Activated CD4-positive, alpha-beta T cell treated with anti-CD3 and anti-CD28 coated beads, Interleukin-2, amount 10 ng/mL, durations not matched to agents 7 days and 5 days (primary cell): Measurements from ENCODE around the gene TMEM187. TPM values are rescaled to one million over a fixed set of nuclear protein-coding genes. Genes with fewer than 3 reads are reported as not detected.

Source experiments
- CTCF ChIA-PET: fragments of 350-600 bp; sonication (Branson Sonifier 250); formaldehyde crosslinking; loops from one replicate; lab custom pipeline; 2021; ENCODE audit warnings: antibody characterized with exemption; lab: Charles Lee
- POLR2A ChIA-PET: fragments of 350-600 bp; sonication (Branson Sonifier 250); formaldehyde crosslinking; loops from one replicate; lab custom pipeline; 2021; ENCODE audit warnings: antibody characterized with exemption; lab: Charles Lee
- DNase-seq: peaks from one replicate; pipeline ENCODE4 v3.0.0-alpha.2; 2020
- H3K27ac Mint-ChIP-seq: one replicate; pipeline ENCODE4 v1.8.0; 2021; ENCODE audit warnings: mild to moderate bottlenecking, moderate library complexity, mixed read lengths
- H3K27me3 Mint-ChIP-seq: one replicate; pipeline ENCODE4 v1.8.0; 2021; ENCODE audit warnings: mixed read lengths
- H3K36me3 Mint-ChIP-seq: one replicate; pipeline ENCODE4 v1.8.0; 2021; ENCODE audit warnings: low read depth, mixed read lengths
- H3K4me1 Mint-ChIP-seq: one replicate; pipeline ENCODE4 v1.8.0; 2021; ENCODE audit warnings: mixed read lengths
- H3K4me3 Mint-ChIP-seq: one replicate; pipeline ENCODE4 v1.8.0; 2021; ENCODE audit warnings: mild to moderate bottlenecking, moderate library complexity, mixed read lengths
- H3K9me3 Mint-ChIP-seq: one replicate; pipeline ENCODE4 v1.8.0; 2021; ENCODE audit warnings: mixed read lengths
- total RNA-seq, 2 experiments: library from RNA; stranded (reverse); gene quantifications; one replicate each; pipeline ENCODE4 v1.2.3, GENCODE V29; 2021

TMEM187 gene
- total RNA-seq, 2 experiments from 2014 or later: 7.9 to 8.5 TPM

DNA sequence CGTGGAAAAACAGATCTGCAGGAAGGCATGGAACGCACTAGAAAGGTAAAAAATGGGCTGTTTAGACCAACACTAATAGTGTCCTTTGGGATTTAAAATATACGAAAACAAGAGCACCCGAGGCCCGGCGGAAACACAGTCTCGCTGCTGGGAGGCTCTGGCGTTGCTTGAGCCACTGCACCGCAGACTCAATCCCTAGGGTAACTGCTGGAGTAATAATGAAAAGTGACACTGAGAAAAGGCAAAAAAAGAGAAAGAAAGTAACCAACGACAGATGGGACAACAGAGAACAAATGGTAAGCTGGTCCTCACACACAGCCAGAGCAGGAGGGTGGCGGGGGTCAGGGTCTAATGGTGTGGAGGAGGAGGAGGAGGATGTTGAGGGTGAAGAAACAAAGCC is 31.8 kb downstream of the TMEM187 start:
- peak overlapping the region; percentile 41 for H3K27ac Mint-ChIP-seq
- POLR2A ChIA-PET: no interaction called here

GRCh38 chrX:154006947-154007346 is 34.4 kb downstream of the TMEM187 start:
- peaks cover 31% of the 10 kb centered on the region for H3K36me3 Mint-ChIP-seq
- H3K27ac Mint-ChIP-seq: no peak overlapping the region
- no peaks in the 10 kb centered on the region for H3K9me3 Mint-ChIP-seq
- H3K27me3 Mint-ChIP-seq: no peaks in the 10 kb centered on the region
- DNase-seq: no peak
- peaks cover 23% of the 10 kb centered on the region for H3K4me1 Mint-ChIP-seq
- CTCF ChIA-PET: interaction anchor here (1.3 kb wide), 1 partner anchor 12 kb away, joined by 3 read pairs; no protein-coding TSS in a partner anchor
- POLR2A ChIA-PET: no interaction called here
- H3K4me3 Mint-ChIP-seq: no peak overlapping the region

More for the DNA sequence above, 31.8 kb downstream of the TMEM187 start:
- H3K9me3 Mint-ChIP-seq: no peaks in the 10 kb centered on the region
- no peak overlapping the region for H3K4me3 Mint-ChIP-seq
- peaks cover 24% of the 10 kb centered on the region for H3K4me1 Mint-ChIP-seq
- H3K36me3 Mint-ChIP-seq: peaks cover 21% of the 10 kb centered on the region
- no peak for DNase-seq
- CTCF ChIA-PET: interaction anchor here (0.9 to 3.3 kb wide), 3 partner anchors 9 to 14 kb away, joined by 3 to 16 read pairs (median 3); no protein-coding TSS in a partner anchor
- H3K27me3 Mint-ChIP-seq: no peaks in the 10 kb centered on the region

DNA sequence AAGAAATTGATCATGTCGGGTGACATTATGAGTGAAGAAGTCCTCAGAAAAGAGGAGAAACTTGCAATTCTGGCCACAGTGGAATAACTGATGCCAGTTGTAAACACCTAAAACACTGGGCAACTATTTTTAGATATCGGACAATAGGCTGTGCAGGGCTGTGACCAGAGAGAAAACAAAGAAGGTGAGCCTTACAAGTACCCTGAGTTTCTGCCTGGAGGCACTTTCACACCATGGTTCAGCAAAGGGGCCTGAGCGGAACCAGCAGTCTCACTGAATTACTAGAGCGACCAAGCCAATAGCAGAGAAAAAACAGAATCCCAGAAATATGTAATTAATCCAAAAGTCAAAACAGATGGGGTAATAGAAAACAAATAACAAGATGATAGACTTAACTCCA is 36.0 kb downstream of the TMEM187 start:
- no peak overlapping the region for H3K4me3 Mint-ChIP-seq
- H3K27me3 Mint-ChIP-seq: no peaks in the 10 kb centered on the region
- no peak for DNase-seq
- peak overlapping the region; percentile 66 for H3K27ac Mint-ChIP-seq
- POLR2A ChIA-PET: no interaction called here
- CTCF ChIA-PET: no interaction called here
- H3K4me1 Mint-ChIP-seq: peaks cover 15% of the 10 kb centered on the region
- no peaks in the 10 kb centered on the region for H3K9me3 Mint-ChIP-seq
- peaks cover 30% of the 10 kb centered on the region for H3K36me3 Mint-ChIP-seq

DNA sequence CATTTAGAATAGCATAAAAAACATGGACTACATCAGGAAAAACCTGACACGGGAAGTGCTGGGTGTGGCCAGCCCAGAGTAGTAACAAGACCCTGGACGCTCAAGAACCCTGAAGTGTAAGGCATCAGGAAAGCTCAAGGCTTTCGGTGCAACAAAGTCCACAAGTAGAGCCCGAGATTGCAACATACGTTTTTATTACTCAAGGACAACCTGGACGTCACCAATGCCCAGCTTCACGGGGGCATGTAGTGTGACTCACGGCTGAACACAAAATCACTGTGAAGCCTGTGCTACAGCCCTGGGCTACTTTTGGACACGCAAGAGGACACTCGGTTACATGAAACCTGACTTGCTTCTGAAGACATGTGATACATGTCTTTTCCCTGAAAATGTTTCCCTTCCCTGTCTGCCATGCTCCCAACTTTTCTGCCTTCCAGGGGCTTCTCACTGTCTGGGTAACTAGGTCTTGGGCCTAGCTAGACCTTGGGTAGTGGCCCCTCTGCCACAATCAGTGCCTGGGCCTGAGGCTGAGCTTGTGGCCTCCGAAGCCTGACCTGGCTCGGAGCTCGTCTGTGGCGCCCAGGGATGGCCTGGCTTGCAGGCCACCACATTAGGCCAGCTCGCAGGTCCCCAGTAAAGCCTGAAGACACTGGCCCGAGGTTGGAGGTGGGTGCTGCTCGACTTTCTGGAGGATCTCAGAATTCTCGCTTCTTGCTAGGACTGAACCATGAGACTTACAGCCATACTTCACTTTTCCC is 38.0 kb downstream of the TMEM187 start:
- POLR2A ChIA-PET: no interaction called here
- DNase-seq: no peak
- CTCF ChIA-PET: interaction anchor here (0.7 to 2.0 kb wide), 3 partner anchors 10 to 105 kb away, joined by 3 to 8 read pairs (median 6); partner anchors contain the start of gene IRAK1
- no peaks in the 10 kb centered on the region for H3K9me3 Mint-ChIP-seq
- H3K4me1 Mint-ChIP-seq: peaks cover 17% of the 10 kb centered on the region
- H3K27ac Mint-ChIP-seq: no peak overlapping the region
- no peaks in the 10 kb centered on the region for H3K27me3 Mint-ChIP-seq
- no peak overlapping the region for H3K4me3 Mint-ChIP-seq
- H3K36me3 Mint-ChIP-seq: peaks cover 34% of the 10 kb centered on the region

DNA sequence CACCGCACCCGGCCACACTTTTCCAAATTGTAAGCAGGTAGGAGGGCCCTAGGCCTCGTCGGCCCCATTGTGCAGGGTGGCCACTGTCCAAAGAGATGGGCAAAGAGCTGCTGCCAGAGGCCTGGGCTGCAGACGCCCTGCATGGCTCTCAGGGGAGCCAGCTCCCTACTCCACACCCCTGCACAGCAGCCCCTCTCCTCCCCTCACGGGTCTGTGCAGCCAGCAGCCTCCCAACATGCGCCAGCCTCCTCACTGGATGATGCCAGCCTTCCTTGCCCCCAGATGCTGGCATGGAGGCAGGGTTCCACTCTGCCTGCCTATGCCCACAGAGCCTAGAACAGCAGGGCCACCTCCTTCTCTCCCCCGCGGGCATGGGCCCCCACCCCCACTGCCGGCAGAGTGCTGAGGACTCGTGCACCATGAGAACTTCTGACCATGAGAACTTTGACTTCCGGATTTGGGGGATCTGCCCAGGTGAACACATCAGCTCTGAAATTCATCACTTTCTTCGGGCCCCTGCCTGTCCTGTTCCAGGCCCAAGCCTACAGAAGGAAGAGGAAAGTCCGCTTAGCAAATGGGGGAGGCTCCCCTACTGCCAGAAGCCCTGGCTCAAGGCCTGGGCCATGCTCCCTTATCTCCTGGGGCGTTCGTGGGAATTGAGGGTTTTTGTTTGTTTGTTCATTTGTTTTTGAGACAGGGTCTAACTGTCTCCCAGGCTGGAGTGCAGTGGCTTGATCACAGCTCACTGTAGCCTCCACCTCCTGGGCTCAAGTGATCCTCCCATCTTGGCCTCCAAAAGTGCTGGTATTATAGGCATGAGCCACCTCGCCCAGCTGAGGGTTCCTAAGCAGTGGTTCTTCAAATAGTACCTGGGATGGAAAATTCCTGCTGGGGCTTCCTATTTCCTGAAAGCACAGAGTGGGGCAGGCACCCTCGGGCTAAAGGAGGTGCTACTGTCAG is 39.1 kb downstream of the TMEM187 start:
- POLR2A ChIA-PET: no interaction called here
- Mint-ChIP-seq H3K27ac (no peak overlapping the region), H3K4me3 (no peak overlapping the region), H3K36me3 (peaks cover 32% of the 10 kb centered on the region), H3K9me3 (no peaks in the 10 kb centered on the region), H3K4me1 (peaks cover 22% of the 10 kb centered on the region), H3K27me3 (no peaks in the 10 kb centered on the region)
- CTCF ChIA-PET: interaction anchor here (0.9 to 1.7 kb wide), 2 partner anchors 31 to 65 kb away, joined by 3 to 6 read pairs; no protein-coding TSS in a partner anchor
- DNase-seq: no peak

DNA sequence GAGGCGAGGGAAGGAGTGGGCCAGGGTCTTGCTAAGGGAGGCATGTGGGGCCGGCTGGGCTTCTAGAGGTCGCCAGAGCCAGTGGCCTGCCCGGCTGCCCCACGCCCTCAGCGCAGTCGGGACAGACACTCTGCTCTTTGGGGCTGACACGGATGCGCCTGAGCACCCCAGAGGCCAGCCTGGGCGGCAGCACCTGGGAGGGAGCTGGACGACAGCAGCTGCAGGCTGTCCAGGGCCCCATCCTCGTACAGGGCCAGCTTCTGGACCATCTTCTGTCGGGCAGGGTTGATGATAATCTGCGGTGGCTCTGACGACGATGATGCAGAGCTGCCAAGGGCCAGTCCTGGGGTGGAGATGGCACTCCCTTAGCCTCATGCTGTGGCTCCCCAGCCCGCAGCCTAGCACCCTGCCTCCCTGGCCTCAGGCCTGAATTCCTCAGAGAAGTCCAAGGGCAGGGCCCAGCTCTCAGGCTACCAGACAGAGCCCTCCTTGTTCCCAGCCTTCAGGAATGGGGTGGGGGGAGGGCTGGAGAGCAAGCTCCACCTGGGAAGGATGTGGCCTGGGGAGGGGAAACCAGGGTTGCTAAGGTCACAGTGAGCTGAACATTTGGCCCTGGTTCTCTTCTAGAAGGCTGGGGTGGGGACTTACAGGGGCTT is 39.9 kb downstream of the TMEM187 start:
- H3K27ac Mint-ChIP-seq: no peak overlapping the region
- no peak overlapping the region for H3K4me3 Mint-ChIP-seq
- CTCF ChIA-PET: interaction anchor here (0.6 to 3.0 kb wide), 15 partner anchors 8 to 531 kb away, joined by 3 to 16 read pairs (median 4); no protein-coding TSS in a partner anchor
- peaks cover 22% of the 10 kb centered on the region for H3K4me1 Mint-ChIP-seq
- H3K27me3 Mint-ChIP-seq: no peaks in the 10 kb centered on the region
- peaks cover 30% of the 10 kb centered on the region for H3K36me3 Mint-ChIP-seq
- POLR2A ChIA-PET: no interaction called here
- H3K9me3 Mint-ChIP-seq: no peaks in the 10 kb centered on the region
- DNase-seq: no peak

GRCh38 chrX:154013001-154013421 is 40.5 kb downstream of the TMEM187 start:
- ChIA-PET CTCF (interaction anchor here (0.6 to 3.0 kb wide), 22 partner anchors 9 to 531 kb away, joined by 3 to 16 read pairs (median 4); no protein-coding TSS in a partner anchor), POLR2A (no interaction called here)
- H3K27ac Mint-ChIP-seq: no peak overlapping the region
- peaks cover 28% of the 10 kb centered on the region for H3K36me3 Mint-ChIP-seq
- no peaks in the 10 kb centered on the region for H3K9me3 Mint-ChIP-seq
- H3K27me3 Mint-ChIP-seq: no peaks in the 10 kb centered on the region
- peaks cover 18% of the 10 kb centered on the region for H3K4me1 Mint-ChIP-seq
- no peak for DNase-seq
- no peak overlapping the region for H3K4me3 Mint-ChIP-seq

DNA sequence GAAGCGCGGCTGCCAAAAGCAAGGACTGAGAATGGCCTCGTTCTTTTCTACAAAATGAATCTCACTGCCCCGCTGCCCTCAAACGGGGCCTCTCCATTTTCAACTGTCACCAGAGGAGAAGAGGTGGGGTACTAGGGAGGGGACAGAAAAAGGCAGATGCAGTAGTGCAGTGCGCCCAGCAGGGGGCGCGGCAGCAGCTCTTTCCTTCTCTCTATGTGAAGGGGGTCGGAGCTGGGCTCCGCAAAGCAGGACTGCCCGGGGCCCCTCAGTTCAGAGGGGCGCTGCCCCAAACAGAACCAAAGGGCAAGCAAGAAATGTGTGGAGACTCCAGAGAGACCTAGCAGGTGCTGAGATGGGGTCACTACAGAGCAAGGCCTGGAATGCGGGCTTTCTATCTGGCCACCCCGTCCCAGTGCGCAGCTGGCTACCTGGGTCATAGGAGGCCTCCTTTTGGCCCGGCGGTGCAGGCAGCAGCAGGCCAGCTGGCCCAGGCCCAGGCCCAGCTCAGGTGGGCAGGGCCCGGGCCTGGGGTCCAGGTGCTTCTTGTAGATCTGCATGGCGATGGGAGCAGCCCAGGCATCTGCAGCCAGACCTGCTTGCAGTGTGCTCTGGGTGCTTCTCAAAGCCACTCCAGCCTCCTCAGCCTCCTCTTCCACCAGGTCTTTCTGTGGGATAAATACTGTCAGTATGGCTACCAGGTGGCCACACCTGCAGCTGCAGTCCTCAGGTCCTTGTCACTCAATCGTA is 41.2 kb downstream of the TMEM187 start:
- POLR2A ChIA-PET: interaction anchor here (0.6 kb wide), 1 partner anchor 305 kb away, joined by 3 read pairs; no protein-coding TSS in a partner anchor
- peaks cover 26% of the 10 kb centered on the region for H3K36me3 Mint-ChIP-seq

GRCh38 chrX:154014429-154015380 is 42.2 kb downstream of the TMEM187 start:
- POLR2A ChIA-PET: interaction anchor here (0.6 kb wide), 1 partner anchor 306 kb away, joined by 3 read pairs; no protein-coding TSS in a partner anchor
- H3K27ac Mint-ChIP-seq: peak overlapping the region; percentile 69
- CTCF ChIA-PET: interaction anchor here (0.8 to 3.0 kb wide), 8 partner anchors 11 to 519 kb away, joined by 3 to 16 read pairs (median 6); no protein-coding TSS in a partner anchor
- no peak for DNase-seq
- H3K4me3 Mint-ChIP-seq: no peak overlapping the region
- H3K36me3 Mint-ChIP-seq: peaks cover 28% of the 10 kb centered on the region
- H3K27me3 Mint-ChIP-seq: no peaks in the 10 kb centered on the region
- peaks cover 18% of the 10 kb centered on the region for H3K4me1 Mint-ChIP-seq
- no peaks in the 10 kb centered on the region for H3K9me3 Mint-ChIP-seq

More for the DNA sequence above, 41.2 kb downstream of the TMEM187 start:
- Mint-ChIP-seq H3K4me3 (no peak overlapping the region), H3K9me3 (no peaks in the 10 kb centered on the region), H3K4me1 (peaks cover 18% of the 10 kb centered on the region), H3K27ac (peak overlapping the region; percentile 36), H3K27me3 (no peaks in the 10 kb centered on the region)
- CTCF ChIA-PET: interaction anchor here (0.6 to 3.0 kb wide), 20 partner anchors 8 to 520 kb away, joined by 3 to 16 read pairs (median 5); no protein-coding TSS in a partner anchor
- DNase-seq: peak; percentile 41

DNA sequence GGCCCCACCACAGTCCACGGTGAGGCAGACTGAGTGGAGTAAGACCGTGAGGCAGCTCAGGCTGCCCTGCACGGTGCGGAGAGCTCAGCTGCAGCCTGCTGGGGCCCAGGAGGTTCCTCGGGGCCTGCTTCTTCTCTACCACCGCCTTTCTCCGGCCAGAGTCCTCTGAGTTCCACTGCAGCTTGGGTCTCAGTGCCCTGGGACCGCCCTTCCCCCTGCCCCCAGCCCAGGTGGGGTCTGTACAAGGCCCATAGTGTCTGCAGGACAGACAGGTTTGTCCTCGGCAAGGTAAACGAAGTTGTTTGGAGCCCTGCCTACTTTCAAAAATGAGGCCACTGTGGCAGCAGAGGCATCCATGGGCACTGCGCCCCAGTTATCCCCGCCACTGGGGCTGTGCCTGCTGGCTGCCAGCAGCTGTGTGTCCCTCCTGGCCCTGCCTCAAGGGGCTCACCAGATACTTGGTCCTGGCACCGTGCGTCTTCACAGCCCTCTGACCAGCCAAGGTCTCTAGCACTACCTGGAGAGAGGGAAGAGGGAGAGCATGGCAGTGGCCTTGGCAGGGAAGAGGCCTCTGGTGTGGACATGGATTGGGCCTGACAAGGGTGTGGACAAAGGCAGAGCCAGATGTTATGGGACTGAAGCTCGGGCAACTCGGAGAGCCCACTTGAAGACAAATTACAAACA is 43.2 kb downstream of the TMEM187 start:
- POLR2A ChIA-PET: no interaction called here
- Mint-ChIP-seq H3K36me3 (peaks cover 25% of the 10 kb centered on the region), H3K27me3 (no peaks in the 10 kb centered on the region), H3K9me3 (no peaks in the 10 kb centered on the region), H3K27ac (peak overlapping the region; percentile 80), H3K4me1 (peaks cover 22% of the 10 kb centered on the region), H3K4me3 (no peak overlapping the region)
- CTCF ChIA-PET: interaction anchor here (0.5 kb wide), 1 partner anchor 35 kb away, joined by 7 read pairs; no protein-coding TSS in a partner anchor
- DNase-seq: no peak
